NOMO-1 treated with dmso at 0.1 percent for 144 hours (cell line): ENCODE measurements around the gene FUT8.

Source experiments
- DNase-seq: peaks from one replicate; lab custom pipeline; 2025; ENCODE audit not compliant: unreplicated experiment; lab: John Stamatoyannopoulos, UW

FUT8 gene

GRCh38 chr14:65552724-65553123 lies 140.2 kb downstream of the FUT8 start:
- no peak for DNase-seq

GRCh38 chr14:65554837-65555236 lies 142.3 kb downstream of the FUT8 start:
- no peak for DNase-seq

GRCh38 chr14:65555358-65555757 lies 142.8 kb downstream of the FUT8 start:
- DNase-seq = no peak

GRCh38 chr14:65558363-65558762 lies 145.8 kb downstream of the FUT8 start:
- DNase-seq = no peak

- no peak for DNase-seq
Measured at GRCh38 chr14:65560340-65561027, 148.0 kb downstream of the FUT8 start.

GRCh38 chr14:65564370-65564769 lies 151.8 kb downstream of the FUT8 start:
- no peak for DNase-seq

- DNase-seq = no peak
Measured at GRCh38 chr14:65565948-65566347, 153.4 kb downstream of the FUT8 start.

GRCh38 chr14:65566820-65567522 lies 154.4 kb downstream of the FUT8 start:
- DNase-seq = no peak

- no peak for DNase-seq
Measured at GRCh38 chr14:65574611-65575010, 162.1 kb downstream of the FUT8 start.

- no peak for DNase-seq
Measured at GRCh38 chr14:65575389-65575788, 162.9 kb downstream of the FUT8 start.

GRCh38 chr14:65580973-65581372 lies 168.4 kb downstream of the FUT8 start:
- no peak for DNase-seq

- DNase-seq = no peak
Measured at GRCh38 chr14:65581378-65581777, 168.8 kb downstream of the FUT8 start.

GRCh38 chr14:65581799-65582198 lies 169.3 kb downstream of the FUT8 start:
- no peak for DNase-seq

- no peak for DNase-seq
Measured at GRCh38 chr14:65585216-65585615, 172.7 kb downstream of the FUT8 start.

GRCh38 chr14:65588426-65589140 lies 176.1 kb downstream of the FUT8 start:
- DNase-seq = no peak

- DNase-seq = no peak
Measured at GRCh38 chr14:65594153-65594881, 181.8 kb downstream of the FUT8 start.

GRCh38 chr14:65594882-65595237 lies 182.3 kb downstream of the FUT8 start:
- no peak for DNase-seq

GRCh38 chr14:65599375-65599774 lies 186.8 kb downstream of the FUT8 start:
- no peak for DNase-seq

GRCh38 chr14:65600742-65601141 lies 188.2 kb downstream of the FUT8 start:
- no peak for DNase-seq

GRCh38 chr14:65604535-65604934 lies 192.0 kb downstream of the FUT8 start:
- no peak for DNase-seq

GRCh38 chr14:65604936-65605335 lies 192.4 kb downstream of the FUT8 start:
- no peak for DNase-seq

- DNase-seq = no peak
Measured at GRCh38 chr14:65606460-65606859, 193.9 kb downstream of the FUT8 start.
